Activated CD8-positive, alpha-beta memory T cell treated with anti-CD3 and anti-CD28 coated beads, Interleukin-2, amount 50 U/mL, for 24 hours (primary cell): ENCODE data around the gene TCTA.

Experiments
- DNase-seq: peaks from one replicate; pipeline ENCODE4 v3.0.0-alpha.2; 2020; ENCODE audit errors: extremely low read depth

TCTA gene

DNA sequence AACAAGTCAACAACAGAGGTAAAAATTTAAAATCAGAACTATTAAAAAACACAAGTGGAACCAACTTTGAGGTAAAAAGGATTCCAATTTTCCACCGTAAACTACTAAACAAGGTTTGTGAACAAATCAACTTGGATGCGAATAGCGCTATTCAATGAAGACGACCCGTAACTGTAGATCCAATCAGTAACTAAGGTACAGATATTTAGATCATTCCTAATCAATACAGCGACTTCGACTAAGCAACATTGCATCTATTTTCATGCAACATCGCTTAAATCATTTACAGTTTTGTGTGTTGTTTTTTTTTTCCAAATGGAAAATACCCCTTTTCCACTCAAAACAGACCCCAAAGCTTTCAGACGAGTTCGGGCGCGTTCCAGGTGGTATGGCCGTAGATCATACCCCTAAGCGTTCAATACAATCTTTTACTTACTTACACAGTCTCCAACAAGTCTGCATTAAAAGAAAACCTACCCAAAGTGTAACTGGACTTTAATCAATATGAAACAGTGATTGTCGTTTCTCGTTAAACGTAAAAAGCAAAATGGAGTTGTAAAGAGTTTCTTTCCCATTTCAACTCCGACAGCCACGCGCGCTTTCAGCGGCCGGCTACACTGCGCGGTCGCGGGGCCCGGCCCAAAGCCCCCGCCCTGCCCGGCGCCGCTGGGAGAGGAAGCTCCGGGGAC is 1.2 kb upstream of the TCTA start:
- no peak for DNase-seq

DNA sequence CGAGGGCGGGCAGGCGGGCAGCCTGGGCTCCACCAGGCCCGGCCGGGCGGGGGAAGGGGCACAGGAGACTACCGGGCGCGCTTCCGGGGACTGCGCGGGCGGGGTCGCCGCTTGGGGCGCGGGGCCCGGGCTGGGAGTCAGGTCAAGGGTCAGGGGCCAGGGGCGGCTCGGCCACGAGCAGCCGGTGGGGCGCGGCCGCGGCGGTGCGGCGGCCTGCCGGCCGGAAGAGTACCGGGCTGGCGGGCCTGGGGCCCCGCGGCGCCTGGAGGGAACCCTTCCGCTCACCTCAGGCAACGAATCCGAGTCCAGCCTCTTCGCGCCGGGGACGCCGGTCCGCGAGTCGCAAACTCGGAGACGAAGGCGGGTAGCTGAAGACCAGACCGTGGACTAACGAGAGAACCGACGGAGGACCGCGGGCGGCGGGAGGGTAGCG is 672 bp upstream of the TCTA start:
- no peak for DNase-seq

DNA sequence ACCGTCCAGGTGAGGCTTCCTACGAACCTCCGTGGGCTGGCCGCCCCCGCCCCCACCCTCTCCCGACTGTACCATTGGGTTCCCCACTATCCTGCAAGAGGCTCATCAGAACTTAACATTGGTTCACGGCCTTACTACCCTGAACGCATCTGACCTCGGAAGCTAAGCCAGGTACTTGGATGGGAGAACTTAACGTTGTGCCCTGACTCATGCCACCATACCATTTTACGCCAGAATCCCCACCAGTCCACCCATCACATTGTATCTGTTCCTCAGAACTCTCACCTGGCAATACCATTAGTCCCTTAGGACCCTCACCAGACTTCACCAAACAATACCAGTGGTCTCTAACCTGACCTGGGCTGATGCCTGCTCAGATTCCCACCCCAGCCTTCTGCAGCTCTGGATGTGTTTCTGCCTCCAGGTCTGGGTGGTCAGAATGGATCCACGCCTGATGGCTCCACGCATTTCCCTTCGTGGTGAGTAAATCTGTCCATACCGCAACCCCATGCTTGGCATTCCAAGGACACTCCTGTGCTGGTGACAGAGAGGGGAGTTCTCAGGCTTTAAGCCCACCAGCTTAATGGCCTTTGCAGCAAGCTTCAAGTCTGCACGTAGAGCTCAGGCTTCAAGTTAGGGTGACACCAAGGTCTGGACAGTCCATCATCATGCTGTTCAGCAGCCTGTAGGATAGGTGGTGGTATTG is 562 bp downstream of the TCTA start:
- DNase-seq: no peak

DNA sequence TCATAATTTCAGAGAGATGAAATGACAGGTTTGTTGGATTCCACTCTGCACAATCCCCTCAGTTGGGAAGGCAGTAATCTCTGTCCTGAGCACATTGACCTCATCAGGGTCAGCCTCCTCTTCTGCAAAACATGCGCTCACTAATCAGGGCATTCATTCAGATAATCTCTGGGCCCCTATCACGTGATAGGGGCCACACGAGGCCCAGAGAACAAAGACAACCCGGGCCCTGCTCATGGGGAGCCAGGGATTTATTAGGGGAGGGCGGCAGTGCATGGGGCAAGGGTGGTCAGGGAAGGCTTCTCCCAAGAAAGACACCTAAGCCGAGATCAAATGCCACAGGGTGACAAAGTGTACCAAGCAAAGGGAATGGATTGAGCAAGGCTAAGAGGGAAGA is 1.1 kb downstream of the TCTA start:
- DNase-seq: no peak

DNA sequence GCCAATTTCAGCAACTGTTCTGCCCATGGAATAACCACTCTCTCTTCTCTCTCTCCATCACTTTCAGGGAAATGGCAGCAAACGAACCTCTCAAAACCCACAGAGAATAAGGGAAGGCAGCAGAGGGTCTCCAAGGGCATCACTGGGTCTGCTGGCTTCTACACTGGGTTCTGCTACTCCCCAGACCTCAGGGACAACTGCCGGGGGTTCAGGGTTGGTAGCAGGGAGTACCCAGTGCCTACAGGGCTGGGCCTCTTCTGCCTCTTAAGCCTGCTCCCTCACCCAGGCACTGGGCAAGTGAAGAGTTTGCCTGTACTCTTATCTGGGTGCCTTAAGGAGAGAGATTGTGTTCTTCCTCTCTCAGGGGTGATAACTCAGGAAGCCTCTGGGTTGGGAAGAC is 2.5 kb downstream of the TCTA start:
- DNase-seq: no peak

DNA sequence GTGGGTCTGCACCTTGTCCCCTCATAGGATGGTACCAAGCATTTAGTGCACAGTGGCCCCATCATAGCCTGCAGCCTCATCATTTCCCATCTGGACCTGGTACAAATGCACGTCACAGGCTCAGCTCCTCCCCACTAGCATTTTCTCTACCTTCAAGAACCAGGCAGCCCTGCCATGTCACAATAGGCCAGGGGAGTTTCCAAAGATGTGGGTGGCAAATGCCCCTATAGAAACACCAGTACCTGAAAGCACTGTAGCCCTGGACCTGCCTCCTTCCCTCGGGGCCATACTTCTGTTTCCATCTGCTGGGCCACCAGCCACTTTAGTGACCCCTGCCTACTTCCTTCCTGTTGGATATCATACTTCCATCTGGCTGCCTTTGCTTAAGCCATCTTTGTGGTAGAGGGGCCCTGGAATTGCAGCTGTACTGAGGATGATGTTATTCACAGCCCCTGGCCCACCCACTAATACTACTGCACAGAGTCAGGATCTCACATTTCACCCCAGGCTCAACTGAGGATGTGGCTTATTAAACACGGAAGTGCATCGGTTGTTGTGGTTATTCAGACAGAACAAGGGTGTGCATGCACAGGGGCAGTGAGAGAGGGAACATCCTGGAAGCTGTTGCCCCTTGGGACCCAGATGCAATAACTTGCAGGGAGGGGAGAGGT is 3.8 kb downstream of the TCTA start:
- DNase-seq: peak; percentile 31

DNA sequence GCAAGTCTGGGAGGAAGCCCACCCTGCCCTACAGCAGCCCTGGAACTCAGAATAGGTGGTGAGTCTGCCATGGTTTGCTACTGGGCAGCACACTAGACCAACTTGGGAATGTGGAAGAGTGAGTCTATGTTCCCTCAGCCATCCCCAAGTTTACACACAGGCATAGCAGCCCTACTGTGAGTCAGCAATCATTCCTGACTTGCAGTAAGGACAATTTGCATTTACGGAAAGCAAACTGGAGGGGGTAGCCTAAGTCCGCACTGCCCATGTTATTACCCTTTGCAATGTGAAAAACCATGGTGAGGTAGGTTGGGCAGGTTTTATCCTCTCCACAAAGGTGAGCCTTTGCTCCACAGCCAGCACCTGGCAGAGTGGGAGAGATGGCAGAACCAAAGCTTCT is 4.6 kb downstream of the TCTA start:
- no peak for DNase-seq

DNA sequence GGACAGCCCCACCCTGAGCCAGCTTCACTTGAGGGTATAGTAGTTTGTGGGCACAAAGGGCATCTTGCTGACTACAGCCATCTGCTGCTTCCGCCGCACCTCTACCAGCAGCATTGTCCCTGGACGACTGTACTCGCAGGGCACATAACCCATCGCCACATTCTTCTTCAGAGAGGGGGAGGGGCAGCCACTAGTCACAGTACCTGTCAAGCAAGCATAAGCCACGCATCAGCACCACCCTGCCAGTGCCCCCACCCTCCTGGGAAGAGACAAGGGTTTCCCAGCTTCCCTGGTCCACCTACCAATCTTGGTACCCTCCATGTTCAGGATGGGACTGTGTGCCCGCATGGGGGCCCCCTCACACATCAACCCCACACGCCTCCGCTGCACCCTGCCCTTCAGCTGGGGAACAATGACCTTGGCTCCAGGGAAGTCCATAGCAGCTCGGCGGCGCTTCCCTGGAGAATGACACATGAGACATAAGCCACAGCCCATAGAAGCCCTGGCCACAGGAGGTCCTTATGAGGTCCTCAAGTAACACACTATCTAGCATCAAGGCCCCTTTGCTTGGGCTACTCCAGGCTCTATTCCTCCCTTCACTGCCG is 5.4 kb downstream of the TCTA start:
- DNase-seq: no peak

DNA sequence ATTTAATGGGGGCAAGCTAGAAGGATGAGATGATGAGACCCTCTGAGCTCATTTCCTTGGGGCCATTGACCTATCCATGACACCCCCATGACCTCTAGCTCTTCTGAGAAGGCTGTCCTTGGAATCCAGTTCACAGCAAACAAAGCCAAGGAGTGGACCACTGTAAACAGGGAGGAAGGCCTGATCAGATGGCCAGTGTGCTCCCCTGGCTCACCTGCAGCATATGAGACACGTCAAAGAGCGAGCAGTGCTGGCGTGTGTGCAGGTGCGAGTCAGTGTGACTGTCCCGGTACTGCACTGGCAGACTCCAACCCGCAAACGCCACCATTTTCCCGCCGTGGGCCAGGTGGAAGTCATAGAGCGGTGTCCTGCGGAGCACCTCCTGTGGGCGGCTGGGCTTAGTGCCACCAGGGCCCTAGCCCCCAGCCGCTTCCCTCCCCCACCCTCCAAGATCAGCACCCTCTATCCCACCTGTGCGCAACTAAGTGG is 9.7 kb downstream of the TCTA start:
- no peak for DNase-seq

DNA sequence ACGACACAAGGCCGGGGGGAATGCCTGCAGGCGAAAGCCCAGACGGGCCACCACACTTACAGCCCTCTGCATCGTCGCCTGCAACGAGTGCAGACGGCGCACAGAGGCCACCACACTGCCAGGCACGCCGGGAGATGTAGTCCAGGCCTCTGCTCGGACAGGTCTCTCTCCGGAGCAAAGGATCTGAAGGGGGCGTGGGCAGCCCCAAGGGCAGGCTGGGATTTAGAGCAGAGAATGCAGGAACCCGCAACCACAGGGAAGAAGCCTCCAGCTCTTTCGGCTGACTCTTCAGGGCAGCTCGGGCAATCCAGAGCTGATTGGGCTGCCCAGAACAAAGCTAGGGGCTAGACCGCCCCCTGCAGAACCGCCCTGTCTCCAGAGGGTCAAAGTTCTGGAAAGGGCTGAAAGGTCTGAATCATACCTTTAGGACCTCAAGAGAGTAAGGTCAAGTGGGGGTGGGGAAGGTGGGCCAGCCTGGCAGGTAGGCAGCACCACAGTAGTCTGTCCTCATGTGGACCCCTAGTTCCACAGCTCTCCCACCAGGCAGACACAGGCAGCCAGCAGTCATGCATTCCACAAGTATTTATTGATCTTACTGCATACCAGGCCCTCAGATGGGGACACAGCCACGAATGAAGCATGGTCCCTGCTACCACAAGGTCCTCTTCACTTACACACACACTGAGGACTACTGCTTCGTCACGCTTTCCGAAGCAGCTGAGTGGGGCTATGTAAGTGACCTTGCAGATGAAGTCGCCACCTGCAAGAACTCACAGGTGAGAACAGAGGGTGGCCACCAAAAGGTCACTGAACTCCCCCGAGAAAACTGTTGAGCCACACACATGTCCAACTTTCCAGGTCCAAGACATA is 10.4 kb downstream of the TCTA start, which contains the start of gene AMT:
TSS of gene AMT (minus strand) at position 95 of the 870 bp plus-strand sequence. CDS start at position 72, 23 bp downstream.
- no peak for DNase-seq

DNA sequence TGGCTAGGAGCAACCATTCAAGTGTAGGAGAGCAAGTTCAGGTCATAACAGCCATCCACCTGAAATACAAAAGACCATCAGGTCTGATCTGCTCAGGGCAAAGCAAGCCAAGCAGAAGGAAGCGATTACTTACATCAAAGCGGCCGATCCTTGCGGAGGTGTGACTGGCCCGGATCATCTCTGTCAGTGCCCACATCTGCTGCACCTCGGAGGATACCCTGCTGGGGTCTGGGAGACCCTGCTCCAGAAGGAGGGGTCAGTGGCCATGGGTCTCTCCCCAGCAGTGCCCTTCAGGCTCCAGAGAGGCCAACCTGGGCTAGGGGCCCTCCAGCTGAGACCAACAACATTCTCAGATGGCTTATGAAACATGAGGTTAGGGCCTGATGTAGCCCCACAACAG is 12.6 kb downstream of the TCTA start:
- no peak for DNase-seq

DNA sequence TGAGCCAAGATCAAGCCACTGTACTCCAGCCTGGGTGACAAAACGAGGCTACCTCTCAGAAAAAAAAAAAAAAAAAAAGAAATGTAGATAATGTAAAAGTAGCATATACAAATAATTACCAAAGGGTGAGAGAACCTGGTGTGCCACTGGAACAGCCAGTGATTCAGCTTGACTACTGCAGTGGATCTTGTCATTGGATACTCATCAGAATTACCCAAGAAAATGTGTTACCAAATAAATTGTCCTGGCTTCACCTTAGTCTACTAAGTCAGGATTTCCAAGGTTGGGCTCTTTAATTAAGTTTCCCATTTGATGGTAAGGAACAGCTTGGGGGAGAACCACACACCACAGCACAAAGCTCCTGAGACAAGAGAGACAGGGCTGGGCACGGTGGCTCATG is 15.4 kb downstream of the TCTA start:
- DNase-seq: no peak

DNA sequence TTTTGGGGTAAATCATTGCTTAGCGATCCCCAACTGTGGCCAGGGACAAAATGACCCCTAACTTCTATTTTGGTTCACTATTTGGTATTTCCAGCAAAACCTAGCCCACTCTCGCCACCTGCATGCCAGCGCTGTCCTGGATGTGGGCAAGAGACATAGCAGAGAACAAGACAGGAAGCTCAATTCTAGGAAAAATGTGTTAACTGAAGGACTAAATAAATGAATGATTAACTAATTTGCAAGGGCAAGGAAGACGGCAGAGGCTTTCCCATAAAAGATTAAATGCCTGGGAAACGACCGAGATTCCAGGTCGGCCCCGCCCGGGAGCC is 16.5 kb downstream of the TCTA start:
- no peak for DNase-seq

DNA sequence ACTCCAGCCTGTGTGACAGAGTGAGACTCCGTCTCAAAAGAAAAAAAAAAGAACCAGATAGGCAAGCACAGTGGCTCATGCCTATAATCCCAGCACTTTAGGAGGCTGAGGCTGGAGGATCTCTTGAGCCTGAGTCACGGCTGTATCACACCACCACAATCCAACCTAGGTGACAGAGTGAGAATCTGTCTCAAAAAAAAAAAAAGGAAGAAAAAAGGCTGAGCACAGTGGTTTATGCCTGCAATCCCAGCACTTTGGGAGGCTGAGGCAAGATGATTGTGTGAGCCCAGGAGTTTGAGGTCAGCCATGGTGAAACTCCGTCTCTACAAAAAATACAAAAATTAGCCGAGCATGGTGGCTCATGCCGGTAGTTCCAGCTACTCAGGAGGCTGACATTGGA is 22.5 kb downstream of the TCTA start:
- DNase-seq: no peak

DNA sequence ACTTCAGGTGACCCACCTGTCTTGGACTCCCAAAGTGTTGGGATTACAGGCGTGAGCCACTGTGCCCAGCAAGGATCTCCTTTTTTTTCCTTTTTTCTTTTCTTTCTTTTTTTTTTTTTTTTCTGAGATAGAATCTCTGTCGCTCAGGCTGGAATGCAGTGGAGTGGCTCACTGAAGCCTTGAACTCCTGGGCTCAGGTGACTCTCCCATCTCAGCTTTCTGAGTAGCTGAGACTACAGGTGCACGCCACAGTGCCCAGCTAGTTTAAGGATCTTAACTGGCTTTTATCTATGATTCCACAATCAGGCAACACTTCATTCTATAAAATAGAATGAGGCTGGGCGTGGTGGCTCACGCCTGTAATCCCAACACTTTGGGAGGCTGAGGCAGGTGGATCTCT is 33.2 kb downstream of the TCTA start:
- DNase-seq: no peak

DNA sequence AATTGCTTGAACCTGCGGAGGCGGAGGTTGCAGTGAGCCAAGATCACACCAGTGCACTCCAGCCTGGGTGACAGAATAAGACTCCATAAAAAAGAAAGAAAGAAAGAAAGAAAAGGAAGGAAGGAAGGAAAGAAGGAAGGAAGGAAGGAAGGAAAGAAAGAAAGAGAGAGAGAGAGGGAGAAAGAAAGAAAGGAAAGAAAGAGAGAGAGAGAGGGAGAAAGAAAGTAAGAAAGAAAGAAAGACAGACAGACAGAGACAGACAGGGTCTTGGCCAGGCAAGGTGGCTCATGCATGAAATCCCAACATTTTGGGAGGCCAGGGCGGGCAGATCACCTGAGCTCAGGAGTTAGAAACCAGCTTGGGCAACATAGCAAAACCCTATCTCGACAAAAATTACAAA is 41.4 kb downstream of the TCTA start:
- DNase-seq: no peak

DNA sequence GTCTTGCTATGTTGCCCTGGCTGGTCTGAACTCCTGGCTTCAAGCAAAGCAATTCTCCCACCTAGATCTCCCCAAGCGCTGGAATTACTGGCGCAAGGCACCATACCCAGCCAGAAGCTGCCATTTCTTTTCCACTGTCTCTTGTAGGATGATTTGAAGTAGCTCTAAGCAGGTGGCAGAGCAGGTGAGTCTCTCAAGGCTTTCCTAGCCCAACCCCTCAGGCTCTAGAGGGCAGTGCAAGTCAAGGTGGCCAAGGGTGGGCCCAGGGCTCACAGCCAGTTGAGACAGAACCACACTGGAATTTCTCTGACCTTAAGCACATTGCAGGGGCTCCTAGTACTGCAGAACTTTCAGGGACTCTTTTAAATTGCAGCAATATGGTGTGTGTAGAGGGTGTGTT is 42.2 kb downstream of the TCTA start:
- DNase-seq: no peak

DNA sequence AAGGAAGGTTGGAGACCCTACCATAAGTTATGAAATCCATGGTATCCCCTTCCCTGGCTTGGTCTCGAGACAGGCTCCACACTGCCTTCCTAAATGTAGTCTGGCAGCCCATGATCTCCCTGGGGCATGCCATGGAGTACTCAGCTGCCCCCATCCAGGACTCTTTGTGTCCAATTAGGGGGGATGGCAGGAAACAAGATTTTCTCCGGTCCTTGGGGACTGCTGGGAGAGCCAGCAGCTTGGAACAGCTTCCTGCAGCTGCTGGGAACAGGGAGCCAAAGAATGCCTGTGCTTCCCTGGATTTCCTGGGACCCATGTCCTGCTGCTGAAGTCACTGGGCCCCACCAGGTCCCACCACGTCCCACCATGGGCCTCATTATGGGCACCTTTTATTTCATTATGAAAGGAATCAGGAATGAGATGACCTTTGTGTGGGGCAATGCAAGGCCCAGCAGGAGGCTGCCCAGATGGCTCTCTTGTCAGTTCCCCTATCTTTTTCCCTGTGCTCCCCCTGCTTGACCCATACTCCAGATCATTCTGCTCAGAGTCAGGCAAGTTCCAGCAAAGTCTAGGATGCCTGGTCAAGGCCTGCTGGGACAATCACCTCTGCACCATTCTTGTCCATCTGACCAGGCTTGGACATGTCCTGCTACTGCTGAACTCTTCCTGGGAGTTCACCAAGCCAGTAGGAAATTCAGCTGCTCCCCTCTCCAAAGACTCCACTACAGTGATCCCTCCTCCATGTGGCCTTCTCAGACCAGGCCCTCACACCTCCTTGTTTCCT is 42.9 kb downstream of the TCTA start:
- DNase-seq: no peak

DNA sequence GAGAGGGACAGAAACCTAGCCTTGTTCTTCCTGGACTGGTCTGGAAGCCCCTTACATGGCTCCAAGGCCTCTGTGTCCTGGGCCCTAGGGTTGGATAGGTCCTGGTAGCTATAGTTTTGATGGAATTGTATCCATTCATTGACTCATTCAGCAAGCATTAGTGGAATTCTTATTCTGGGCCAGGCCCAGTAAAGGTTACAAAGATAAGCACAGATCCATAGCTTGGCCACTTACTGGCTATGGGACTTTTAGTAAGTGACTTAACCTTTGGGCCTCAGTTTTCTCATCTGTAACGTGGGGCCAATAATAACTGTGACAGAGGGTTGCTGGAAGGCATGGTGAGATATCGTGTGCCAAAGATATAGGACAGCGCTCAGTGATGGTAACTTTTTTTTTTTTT is 44.2 kb downstream of the TCTA start:
- DNase-seq: no peak

DNA sequence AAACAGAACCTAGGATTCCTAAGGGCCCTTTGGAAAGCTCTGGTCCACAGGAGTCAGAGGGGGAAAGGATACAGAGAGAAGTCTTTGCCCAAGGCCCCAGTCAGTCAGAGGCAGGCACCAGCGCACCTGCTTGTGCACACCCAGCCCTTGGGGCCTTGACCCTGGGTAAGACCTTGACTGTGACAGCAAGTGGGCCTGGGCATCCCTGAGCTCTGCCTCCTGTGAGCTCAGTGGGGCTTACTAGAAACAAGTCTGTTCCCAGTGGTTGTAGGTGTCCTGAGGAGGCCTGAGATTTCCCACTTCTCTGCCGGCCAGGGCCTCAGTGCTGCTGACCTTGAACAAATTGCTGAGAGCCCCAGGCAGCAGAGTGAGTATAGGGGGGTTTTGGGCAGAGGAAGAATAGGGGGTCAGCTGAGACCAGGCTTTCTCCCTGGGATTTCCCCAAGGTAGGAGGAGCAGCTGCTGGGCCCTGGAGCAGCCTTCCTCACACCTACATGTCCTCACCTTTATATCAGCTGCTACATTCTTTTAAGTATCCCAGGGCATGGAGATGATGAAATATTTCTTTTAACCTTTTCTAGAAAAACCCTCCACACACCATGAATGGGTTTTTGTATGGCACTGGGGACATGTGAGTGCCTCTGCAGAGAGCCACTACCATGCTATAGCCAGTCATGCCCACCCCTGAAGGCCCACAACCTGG is 48.1 kb downstream of the TCTA start:
- no peak for DNase-seq
